ENCODE data around the gene APLNR. TPM values are rescaled to one million over a fixed set of nuclear protein-coding genes. Genes with fewer than 3 reads are reported as not detected.
"Not testable (repeated sequence)": the region's sequence is repeated elsewhere in the genome, so short reads cannot be mapped to it uniquely, and the experiment has no call there.

Gene APLNR
- 1 to 10 TPM; 2.4 to 5.7 (median 2.8) TPM for total RNA-seq
- long read RNA-seq, donor 1, partial matches to known transcripts, result 0 of 4 reads
- long read RNA-seq, donor 1, other reads (novel, unspliced or antisense), result 0 of 4 reads
- long read RNA-seq, donor 2, partial matches to known transcripts, result 0 of 1 reads
- long read RNA-seq, donor 2, other reads (novel, unspliced or antisense), result 0 of 1 reads

DNA sequence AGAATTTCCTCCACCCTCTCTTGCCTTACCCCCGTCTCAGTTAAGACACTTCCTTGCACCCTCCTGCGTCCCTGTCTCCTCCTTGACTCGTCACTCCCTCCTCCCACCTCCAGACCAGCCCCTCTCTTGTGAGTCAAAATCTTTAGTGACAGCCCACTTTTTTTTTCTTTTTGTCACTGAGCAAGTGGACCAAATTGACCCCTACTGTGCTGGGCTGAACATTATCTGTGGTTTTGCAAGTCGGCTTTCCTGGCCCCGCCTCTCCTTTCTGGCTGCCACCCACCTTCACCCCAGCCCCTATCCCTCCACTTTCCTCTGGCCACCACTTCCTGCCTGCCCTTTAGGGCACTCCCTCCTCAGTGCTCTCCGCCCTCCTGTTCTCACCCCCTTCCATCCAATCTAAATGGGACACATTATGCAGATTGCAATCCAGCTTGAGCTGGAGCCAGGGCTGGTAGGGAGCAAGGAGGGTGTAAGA is at the start of gene APLNR:
Gene APLNR (minus strand): TSS at position 47 of the 478 bp plus-strand sequence. CDS start 246 bp downstream, outside the sequence.
- no peaks in the 10 kb centered on the region for H3K4me1 ChIP-seq (ENCODE audit: low read depth)
- intact Hi-C loops (cut with DNase I, micrococcal nuclease), result no loop called here
- H3K9me3 ChIP-seq, result no peaks in the 10 kb centered on the region
- TF ChIP-seq, protein P1, sequence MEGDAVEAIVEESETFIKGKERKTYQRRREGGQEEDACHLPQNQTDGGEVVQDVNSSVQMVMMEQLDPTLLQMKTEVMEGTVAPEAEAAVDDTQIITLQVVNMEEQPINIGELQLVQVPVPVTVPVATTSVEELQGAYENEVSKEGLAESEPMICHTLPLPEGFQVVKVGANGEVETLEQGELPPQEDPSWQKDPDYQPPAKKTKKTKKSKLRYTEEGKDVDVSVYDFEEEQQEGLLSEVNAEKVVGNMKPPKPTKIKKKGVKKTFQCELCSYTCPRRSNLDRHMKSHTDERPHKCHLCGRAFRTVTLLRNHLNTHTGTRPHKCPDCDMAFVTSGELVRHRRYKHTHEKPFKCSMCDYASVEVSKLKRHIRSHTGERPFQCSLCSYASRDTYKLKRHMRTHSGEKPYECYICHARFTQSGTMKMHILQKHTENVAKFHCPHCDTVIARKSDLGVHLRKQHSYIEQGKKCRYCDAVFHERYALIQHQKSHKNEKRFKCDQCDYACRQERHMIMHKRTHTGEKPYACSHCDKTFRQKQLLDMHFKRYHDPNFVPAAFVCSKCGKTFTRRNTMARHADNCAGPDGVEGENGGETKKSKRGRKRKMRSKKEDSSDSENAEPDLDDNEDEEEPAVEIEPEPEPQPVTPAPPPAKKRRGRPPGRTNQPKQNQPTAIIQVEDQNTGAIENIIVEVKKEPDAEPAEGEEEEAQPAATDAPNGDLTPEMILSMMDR (IDR thresholded peaks at IDR 0.05), result no peak
- H3K36me3 ChIP-seq (ENCODE audit: low read depth), result no peaks in the 10 kb centered on the region
- ATAC-seq, result peak; percentile 19
- H3K4me3 ChIP-seq, result no peak within 1 kb of the TSS
- DNase-seq, result no peak

DNA sequence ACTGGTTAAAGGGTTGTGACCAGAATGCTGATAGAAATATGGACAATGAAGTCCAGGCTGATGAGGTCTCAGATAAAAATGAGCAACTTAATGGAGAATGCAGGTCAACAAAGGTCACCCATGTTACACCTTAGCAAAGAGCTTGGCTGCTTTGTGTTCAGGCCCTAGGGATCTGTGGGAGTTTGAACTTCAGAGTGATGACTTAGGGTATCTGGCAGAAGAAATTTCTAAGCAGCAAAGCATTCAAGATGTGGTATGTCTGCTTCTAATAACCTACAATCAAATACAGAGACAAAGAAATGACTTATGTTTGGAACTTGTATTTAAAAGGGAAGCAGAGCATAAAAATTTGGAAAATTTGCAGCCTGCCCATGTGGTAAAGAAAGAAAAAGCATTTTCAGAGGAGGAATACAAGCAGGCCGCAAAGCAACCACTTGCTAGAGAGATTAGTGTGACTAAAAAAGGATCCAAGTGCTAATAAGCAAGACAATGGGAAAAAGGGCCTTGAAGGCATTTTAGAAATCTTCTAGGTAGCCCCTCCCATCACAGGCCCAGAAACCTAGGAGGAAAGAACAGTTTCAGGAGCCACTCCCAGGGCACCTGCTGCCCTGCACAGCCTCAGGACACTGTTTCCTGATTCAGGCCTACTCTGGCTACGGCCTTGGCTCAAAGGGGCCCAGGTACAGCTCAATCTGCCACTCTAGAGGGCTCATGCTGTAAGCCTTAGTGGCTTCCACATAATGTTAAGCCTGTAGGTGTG is 46.4 kb upstream of the APLNR start:
- intact Hi-C loops (cut with DNase I, micrococcal nuclease), result no loop called here
- ATAC-seq (peak; percentile 88), DNase-seq (peak; percentile 53 to 59 (median 57))
- TF ChIP-seq, protein P1 (IDR thresholded peaks at IDR 0.05), result no peak
- no peaks in the 10 kb centered on the region for H3K36me3 ChIP-seq (ENCODE audit: low read depth)
- H3K4me3 ChIP-seq, result no peak overlapping the region
- H3K9me3 ChIP-seq, result no peaks in the 10 kb centered on the region
- H3K4me1 ChIP-seq (ENCODE audit: low read depth), result peaks cover 7% of the 10 kb centered on the region

DNA sequence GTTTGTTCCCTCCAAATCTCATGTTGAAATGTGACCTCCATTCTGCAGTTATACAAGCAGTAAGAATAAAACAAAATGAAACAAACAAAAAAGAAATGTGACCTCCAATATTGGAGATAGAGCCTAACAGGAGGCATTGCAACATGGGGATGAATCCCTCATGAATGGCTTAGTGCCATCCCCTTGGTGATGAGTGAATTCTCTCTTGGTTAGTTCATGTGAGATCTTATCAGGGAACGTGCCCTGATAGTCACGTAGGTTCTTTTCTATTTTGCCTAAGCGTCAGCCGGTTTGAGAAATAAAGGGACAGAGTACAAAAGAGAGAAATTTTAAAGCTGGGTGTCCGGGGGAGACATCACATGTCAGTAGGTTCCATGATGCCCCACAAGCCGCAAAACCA is 44.5 kb upstream of the APLNR start:
- H3K9me3 ChIP-seq; H3K4me3 ChIP-seq; H3K36me3 ChIP-seq (ENCODE audit: low read depth); H3K4me1 ChIP-seq (ENCODE audit: low read depth); intact Hi-C loops (cut with DNase I, micrococcal nuclease); ATAC-seq; DNase-seq: not testable (repeated sequence)

DNA sequence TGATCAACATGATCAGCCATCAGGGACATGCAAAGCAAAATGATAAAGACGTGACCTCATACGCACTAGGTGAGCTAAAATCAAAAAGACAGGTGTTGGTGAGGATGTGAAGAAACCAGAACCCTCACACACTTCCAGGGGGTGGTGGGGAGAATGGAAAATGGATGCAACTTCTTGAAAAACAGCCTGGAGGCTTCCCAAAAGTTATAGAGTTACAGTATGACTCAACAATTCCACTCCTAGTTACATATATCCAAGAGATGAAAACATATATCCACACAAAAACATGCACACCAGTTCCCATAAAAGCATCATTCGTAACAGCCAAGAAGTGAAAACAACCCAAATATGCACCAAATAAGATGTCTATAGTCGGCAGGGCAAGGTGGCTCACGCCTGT is 42.1 kb upstream of the APLNR start:
- TF ChIP-seq, protein P1 (IDR thresholded peaks at IDR 0.05), result no peak

DNA sequence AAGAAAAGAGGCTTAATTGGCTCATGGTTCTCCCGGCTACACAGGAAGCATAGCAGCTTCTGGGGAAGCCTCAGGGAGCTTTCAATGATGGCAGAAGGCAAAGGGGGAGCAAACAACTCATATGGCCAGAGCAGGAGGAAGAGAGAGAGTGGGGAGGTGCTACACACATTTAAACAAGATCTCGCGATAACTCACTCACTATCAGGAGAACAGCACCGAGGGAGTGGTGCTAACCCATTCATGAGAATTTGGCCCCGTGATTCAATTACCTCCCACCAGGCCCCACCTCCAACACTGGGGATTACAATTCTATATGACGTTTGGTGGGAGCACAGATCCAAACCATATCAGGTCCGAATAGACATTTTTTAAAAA is 41.7 kb upstream of the APLNR start:
- H3K36me3 ChIP-seq (ENCODE audit: low read depth), result no peaks in the 10 kb centered on the region
- H3K4me1 ChIP-seq (ENCODE audit: low read depth), result peaks cover 3% of the 10 kb centered on the region
- no peaks in the 10 kb centered on the region for H3K9me3 ChIP-seq
- TF ChIP-seq, protein P1 (IDR thresholded peaks at IDR 0.05), result no peak
- intact Hi-C loops (cut with DNase I, micrococcal nuclease), result no loop called here
- ATAC-seq, result no peak
- no peak overlapping the region for H3K4me3 ChIP-seq
- DNase-seq, result no peak

More for the DNA sequence above, 42.1 kb upstream of the APLNR start:
- no peaks in the 10 kb centered on the region for H3K36me3 ChIP-seq (ENCODE audit: low read depth)
- DNase-seq (no peak), ATAC-seq (no peak)
- H3K9me3 ChIP-seq, result no peaks in the 10 kb centered on the region
- intact Hi-C loops (cut with DNase I, micrococcal nuclease), result no loop called here
- H3K4me1 ChIP-seq (ENCODE audit: low read depth), result peaks cover 7% of the 10 kb centered on the region
- no peak overlapping the region for H3K4me3 ChIP-seq

All from mucosa of descending colon (tissue), 3 donors.